Lower leg skin (tissue), 3 donors: Measurements from ENCODE around the gene PGPEP1.

Experiments
- POLR2A ChIP-seq, 2 donors: fragments of 450-650 bp; IDR thresholded peaks; one replicate each; pipeline ENCODE4 v1.6.1; 2016 to 2017; ENCODE audit warnings: antibody characterized with exemption in 2 of 2, mild to moderate bottlenecking in 1 of 2, moderate library complexity in 1 of 2
- TF ChIP-seq, protein P1 (sequence below), 3 donors: fragments of 450-650 bp; IDR thresholded peaks; one replicate each; pipeline ENCODE4 v1.5.1; 2016; ENCODE audit warnings: antibody characterized with exemption in 3 of 3, mild to moderate bottlenecking in 3 of 3, moderate library complexity in 2 of 3

DNA sequence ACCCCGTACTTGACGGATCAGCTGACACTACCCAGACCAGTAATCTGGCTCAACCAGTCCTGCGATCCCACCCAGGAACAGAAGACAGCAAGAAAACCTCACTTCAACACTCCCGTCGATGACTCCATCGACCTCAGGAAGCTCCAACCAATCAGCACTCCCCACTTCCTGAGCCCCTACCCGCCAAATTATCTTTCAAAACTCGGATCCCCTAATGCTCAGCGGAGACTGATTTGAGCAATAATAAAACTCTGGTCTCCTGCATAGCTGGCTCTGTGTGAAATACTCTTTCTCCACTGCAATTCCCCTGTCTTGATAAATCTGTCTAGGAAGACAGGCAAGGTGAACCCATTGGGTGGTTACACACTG lies 18.7 kb upstream of the PGPEP1 start:
- TF ChIP-seq POLR2A (IDR thresholded peaks at IDR 0.05), result no peak
- TF ChIP-seq, protein P1, sequence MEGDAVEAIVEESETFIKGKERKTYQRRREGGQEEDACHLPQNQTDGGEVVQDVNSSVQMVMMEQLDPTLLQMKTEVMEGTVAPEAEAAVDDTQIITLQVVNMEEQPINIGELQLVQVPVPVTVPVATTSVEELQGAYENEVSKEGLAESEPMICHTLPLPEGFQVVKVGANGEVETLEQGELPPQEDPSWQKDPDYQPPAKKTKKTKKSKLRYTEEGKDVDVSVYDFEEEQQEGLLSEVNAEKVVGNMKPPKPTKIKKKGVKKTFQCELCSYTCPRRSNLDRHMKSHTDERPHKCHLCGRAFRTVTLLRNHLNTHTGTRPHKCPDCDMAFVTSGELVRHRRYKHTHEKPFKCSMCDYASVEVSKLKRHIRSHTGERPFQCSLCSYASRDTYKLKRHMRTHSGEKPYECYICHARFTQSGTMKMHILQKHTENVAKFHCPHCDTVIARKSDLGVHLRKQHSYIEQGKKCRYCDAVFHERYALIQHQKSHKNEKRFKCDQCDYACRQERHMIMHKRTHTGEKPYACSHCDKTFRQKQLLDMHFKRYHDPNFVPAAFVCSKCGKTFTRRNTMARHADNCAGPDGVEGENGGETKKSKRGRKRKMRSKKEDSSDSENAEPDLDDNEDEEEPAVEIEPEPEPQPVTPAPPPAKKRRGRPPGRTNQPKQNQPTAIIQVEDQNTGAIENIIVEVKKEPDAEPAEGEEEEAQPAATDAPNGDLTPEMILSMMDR (IDR thresholded peaks at IDR 0.05), result no peak
